ENCODE data around the gene RASSF10. TPM values are rescaled to one million over a fixed set of nuclear protein-coding genes. Genes with fewer than 3 reads are reported as not detected.

The RASSF10 gene
- polyA plus RNA-seq, 1 experiment, result not detected

- CTCF ChIA-PET, result no interaction called here
- TF ChIP-seq, protein P1, sequence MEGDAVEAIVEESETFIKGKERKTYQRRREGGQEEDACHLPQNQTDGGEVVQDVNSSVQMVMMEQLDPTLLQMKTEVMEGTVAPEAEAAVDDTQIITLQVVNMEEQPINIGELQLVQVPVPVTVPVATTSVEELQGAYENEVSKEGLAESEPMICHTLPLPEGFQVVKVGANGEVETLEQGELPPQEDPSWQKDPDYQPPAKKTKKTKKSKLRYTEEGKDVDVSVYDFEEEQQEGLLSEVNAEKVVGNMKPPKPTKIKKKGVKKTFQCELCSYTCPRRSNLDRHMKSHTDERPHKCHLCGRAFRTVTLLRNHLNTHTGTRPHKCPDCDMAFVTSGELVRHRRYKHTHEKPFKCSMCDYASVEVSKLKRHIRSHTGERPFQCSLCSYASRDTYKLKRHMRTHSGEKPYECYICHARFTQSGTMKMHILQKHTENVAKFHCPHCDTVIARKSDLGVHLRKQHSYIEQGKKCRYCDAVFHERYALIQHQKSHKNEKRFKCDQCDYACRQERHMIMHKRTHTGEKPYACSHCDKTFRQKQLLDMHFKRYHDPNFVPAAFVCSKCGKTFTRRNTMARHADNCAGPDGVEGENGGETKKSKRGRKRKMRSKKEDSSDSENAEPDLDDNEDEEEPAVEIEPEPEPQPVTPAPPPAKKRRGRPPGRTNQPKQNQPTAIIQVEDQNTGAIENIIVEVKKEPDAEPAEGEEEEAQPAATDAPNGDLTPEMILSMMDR (IDR thresholded peaks at IDR 0.05; ENCODE audit: insufficient read depth, low read depth, low read length), result no peak
- DNase-seq (ENCODE audit: low read depth), result no peak
- H3K36me3 ChIP-seq (ENCODE audit: control insufficient read depth, insufficient read depth, low read length), result no peaks in the 10 kb centered on the region
- POLR2A ChIA-PET, result interaction anchor here (0.5 kb wide), 1 partner anchor 114 kb away, joined by 5 read pairs; no protein-coding TSS in a partner anchor
- no peak overlapping the region for H3K4me3 ChIP-seq (ENCODE audit: low read depth, low read length)
- peaks cover 34% of the 10 kb centered on the region for H3K27me3 ChIP-seq (ENCODE audit: control insufficient read depth, insufficient read depth, low read length)
Measured at GRCh38 chr11:13013054-13013488, 4.0 kb downstream of the RASSF10 start.

- no peak overlapping the region for H3K4me3 ChIP-seq (ENCODE audit: low read depth, low read length)
- POLR2A ChIA-PET, result interaction anchor here (0.6 kb wide), 1 partner anchor 76 kb away, joined by 3 read pairs; no protein-coding TSS in a partner anchor
- H3K36me3 ChIP-seq (ENCODE audit: control insufficient read depth, insufficient read depth, low read length), result no peaks in the 10 kb centered on the region
- TF ChIP-seq, protein P1 (IDR thresholded peaks at IDR 0.05; ENCODE audit: insufficient read depth, low read depth, low read length), result no peak
- CTCF ChIA-PET, result interaction anchor here (1.6 kb wide), 1 partner anchor 13 kb away, joined by 3 read pairs; no protein-coding TSS in a partner anchor
- no peak for DNase-seq (ENCODE audit: low read depth)
- H3K27me3 ChIP-seq (ENCODE audit: control insufficient read depth, insufficient read depth, low read length), result peaks cover 17% of the 10 kb centered on the region
Measured at GRCh38 chr11:13015753-13016152, 6.6 kb downstream of the RASSF10 start.

GRCh38 chr11:13016415-13016814, 7.3 kb downstream of the RASSF10 start:
- POLR2A ChIA-PET, result interaction anchor here (0.6 kb wide), 1 partner anchor 75 kb away, joined by 3 read pairs; no protein-coding TSS in a partner anchor
- Histone ChIP-seq H3K27me3 (ENCODE audit: control insufficient read depth, insufficient read depth, low read length) (peaks cover 15% of the 10 kb centered on the region), H3K36me3 (ENCODE audit: control insufficient read depth, insufficient read depth, low read length) (no peaks in the 10 kb centered on the region), H3K4me3 (ENCODE audit: low read depth, low read length) (no peak overlapping the region)
- no peak for DNase-seq (ENCODE audit: low read depth)
- CTCF ChIA-PET, result interaction anchor here (1.0 to 1.6 kb wide), 2 partner anchors 12 to 102 kb away, joined by 3 read pairs; no protein-coding TSS in a partner anchor
- TF ChIP-seq, protein P1 (IDR thresholded peaks at IDR 0.05; ENCODE audit: insufficient read depth, low read depth, low read length), result no peak

- Histone ChIP-seq H3K36me3 (ENCODE audit: control insufficient read depth, insufficient read depth, low read length) (no peaks in the 10 kb centered on the region), H3K4me3 (ENCODE audit: low read depth, low read length) (no peak overlapping the region), H3K27me3 (ENCODE audit: control insufficient read depth, insufficient read depth, low read length) (peaks cover 12% of the 10 kb centered on the region)
- TF ChIP-seq, protein P1 (IDR thresholded peaks at IDR 0.05; ENCODE audit: insufficient read depth, low read depth, low read length), result no peak
- DNase-seq (ENCODE audit: low read depth), result no peak
- ChIA-PET CTCF (no interaction called here), POLR2A (no interaction called here)
Measured at GRCh38 chr11:13019313-13019712, 10.2 kb downstream of the RASSF10 start.

DNA sequence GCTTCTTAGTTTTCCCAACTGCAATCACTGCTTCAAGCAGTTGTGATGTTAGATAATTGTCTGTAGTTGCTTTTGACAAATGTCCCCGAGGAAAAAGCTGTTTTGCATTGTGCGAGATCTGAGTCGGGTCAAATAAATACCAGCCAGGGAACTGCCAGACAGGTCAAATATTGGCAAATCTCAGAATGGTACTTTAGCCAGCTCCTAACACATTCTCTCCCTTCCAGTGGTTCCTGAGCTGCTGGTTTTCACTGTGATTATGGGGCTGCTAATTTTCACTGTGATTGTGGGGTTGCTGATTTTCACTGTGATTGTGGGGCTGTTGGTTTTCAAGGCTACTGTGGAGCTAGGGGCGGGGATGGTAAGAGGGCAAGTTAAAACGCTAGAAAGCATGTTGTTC, 14.3 kb downstream of the RASSF10 start:
- DNase-seq (ENCODE audit: low read depth), result no peak
- H3K4me3 ChIP-seq (ENCODE audit: low read depth, low read length), result no peak overlapping the region
- peaks cover 15% of the 10 kb centered on the region for H3K27me3 ChIP-seq (ENCODE audit: control insufficient read depth, insufficient read depth, low read length)
- ChIA-PET POLR2A (no interaction called here), CTCF (interaction anchor here (0.9 kb wide), 1 partner anchor 58 kb away, joined by 3 read pairs; no protein-coding TSS in a partner anchor)
- no peaks in the 10 kb centered on the region for H3K36me3 ChIP-seq (ENCODE audit: control insufficient read depth, insufficient read depth, low read length)
- TF ChIP-seq, protein P1 (IDR thresholded peaks at IDR 0.05; ENCODE audit: insufficient read depth, low read depth, low read length), result no peak

Measured in BJ (cell line).